Dendritic cell treated with granulocyte-macrophage colony-stimulating factor and Interleukin-4, amounts not matched to agents 40 ng/mL and 50 ng/mL, for 4 days (primary cell): ENCODE measurements around the gene RHOT2.

Experiments
- H3K27ac Mint-ChIP-seq: one replicate; pipeline ENCODE4 v1.8.0; 2022; ENCODE audit warnings: mild to moderate bottlenecking, mixed read lengths
- H3K27me3 Mint-ChIP-seq: one replicate; pipeline ENCODE4 v1.8.0; 2022; ENCODE audit warnings: mild to moderate bottlenecking, mixed read lengths
- H3K36me3 Mint-ChIP-seq: one replicate; pipeline ENCODE4 v1.8.0; 2022; ENCODE audit warnings: low read depth, mixed read lengths
- H3K4me1 Mint-ChIP-seq: one replicate; pipeline ENCODE4 v1.8.0; 2022; ENCODE audit warnings: low read depth, mixed read lengths
- H3K4me3 Mint-ChIP-seq: one replicate; pipeline ENCODE4 v1.8.0; 2022; ENCODE audit warnings: mild to moderate bottlenecking, moderate library complexity, mixed read lengths
- H3K9me3 Mint-ChIP-seq: one replicate; pipeline ENCODE4 v1.8.0; 2022; ENCODE audit warnings: mixed read lengths
- intact Hi-C: fragments of 100-400 bp; cut with micrococcal nuclease; formaldehyde crosslinking; loops from one replicate; pipeline ENCODE4 v1.15.0; 2022

The RHOT2 gene

GRCh38 chr16:667780-668518, at the start of gene RHOT2:
Gene RHOT2 (plus strand): TSS chr16:668132. CDS start chr16:668200, 68 bp downstream.
- intact Hi-C loops = loop anchor here (1.0 kb wide), 1 partner anchor 89 kb away; no protein-coding TSS in a partner anchor
- peak within 1 kb of the TSS; percentile 82 for H3K4me3 Mint-ChIP-seq
- H3K36me3 Mint-ChIP-seq = peaks cover 45% of the 10 kb centered on the region
- peaks cover 16% of the 10 kb centered on the region for H3K4me1 Mint-ChIP-seq
- no peaks in the 10 kb centered on the region for H3K27me3 Mint-ChIP-seq
- peak within 1 kb of the TSS; percentile 84 for H3K27ac Mint-ChIP-seq
- no peaks in the 10 kb centered on the region for H3K9me3 Mint-ChIP-seq

- intact Hi-C loops = no loop called here
- no peak overlapping the region for H3K27ac Mint-ChIP-seq
- no peaks in the 10 kb centered on the region for H3K9me3 Mint-ChIP-seq
- H3K4me3 Mint-ChIP-seq = no peak overlapping the region
- peaks cover 44% of the 10 kb centered on the region for H3K36me3 Mint-ChIP-seq
- no peaks in the 10 kb centered on the region for H3K27me3 Mint-ChIP-seq
- peaks cover 5% of the 10 kb centered on the region for H3K4me1 Mint-ChIP-seq
These were observed 48.3 kb upstream of the RHOT2 start for GRCh38 chr16:619476-620100.

- Mint-ChIP-seq H3K27me3 (no peaks in the 10 kb centered on the region), H3K36me3 (peaks cover 49% of the 10 kb centered on the region), H3K9me3 (no peaks in the 10 kb centered on the region), H3K4me1 (peaks cover 5% of the 10 kb centered on the region), H3K27ac (no peak overlapping the region), H3K4me3 (no peak overlapping the region)
- intact Hi-C loops = no loop called here
These were observed 47.0 kb upstream of the RHOT2 start for GRCh38 chr16:620700-621525.

GRCh38 chr16:621526-622105, 46.3 kb upstream of the RHOT2 start:
- H3K4me1 Mint-ChIP-seq = peaks cover 5% of the 10 kb centered on the region
- H3K4me3 Mint-ChIP-seq = no peak overlapping the region
- intact Hi-C loops = no loop called here
- H3K27me3 Mint-ChIP-seq = no peaks in the 10 kb centered on the region
- H3K9me3 Mint-ChIP-seq = no peaks in the 10 kb centered on the region
- peaks cover 56% of the 10 kb centered on the region for H3K36me3 Mint-ChIP-seq
- no peak overlapping the region for H3K27ac Mint-ChIP-seq

- Mint-ChIP-seq H3K4me3 (no peak overlapping the region), H3K4me1 (peaks cover 5% of the 10 kb centered on the region), H3K9me3 (no peaks in the 10 kb centered on the region), H3K27me3 (no peaks in the 10 kb centered on the region), H3K27ac (no peak overlapping the region), H3K36me3 (peaks cover 66% of the 10 kb centered on the region)
- intact Hi-C loops = no loop called here
These were observed 45.0 kb upstream of the RHOT2 start for GRCh38 chr16:622920-623280.

- H3K27me3 Mint-ChIP-seq = no peaks in the 10 kb centered on the region
- H3K4me3 Mint-ChIP-seq = no peak overlapping the region
- intact Hi-C loops = no loop called here
- no peak overlapping the region for H3K27ac Mint-ChIP-seq
- H3K36me3 Mint-ChIP-seq = peaks cover 66% of the 10 kb centered on the region
- peaks cover 5% of the 10 kb centered on the region for H3K4me1 Mint-ChIP-seq
- no peaks in the 10 kb centered on the region for H3K9me3 Mint-ChIP-seq
These were observed 43.3 kb upstream of the RHOT2 start for GRCh38 chr16:624526-625070.

- H3K4me3 Mint-ChIP-seq = no peak overlapping the region
- H3K4me1 Mint-ChIP-seq = peaks cover 5% of the 10 kb centered on the region
- intact Hi-C loops = no loop called here
- H3K27me3 Mint-ChIP-seq = no peaks in the 10 kb centered on the region
- H3K36me3 Mint-ChIP-seq = peaks cover 61% of the 10 kb centered on the region
- no peaks in the 10 kb centered on the region for H3K9me3 Mint-ChIP-seq
- H3K27ac Mint-ChIP-seq = no peak overlapping the region
These were observed 42.6 kb upstream of the RHOT2 start for GRCh38 chr16:625117-625976.

- intact Hi-C loops = no loop called here
- Mint-ChIP-seq H3K36me3 (peaks cover 54% of the 10 kb centered on the region), H3K4me3 (no peak overlapping the region), H3K4me1 (peaks cover 6% of the 10 kb centered on the region), H3K27ac (no peak overlapping the region), H3K9me3 (no peaks in the 10 kb centered on the region), H3K27me3 (peaks cover under 1% of the 10 kb centered on the region)
These were observed 41.8 kb upstream of the RHOT2 start for GRCh38 chr16:625977-626765.

GRCh38 chr16:626787-627453, 41.0 kb upstream of the RHOT2 start:
- intact Hi-C loops = no loop called here
- Mint-ChIP-seq H3K4me1 (peaks cover 4% of the 10 kb centered on the region), H3K4me3 (no peak overlapping the region), H3K27me3 (peaks cover 8% of the 10 kb centered on the region), H3K9me3 (no peaks in the 10 kb centered on the region), H3K36me3 (peaks cover 48% of the 10 kb centered on the region), H3K27ac (no peak overlapping the region)

- Mint-ChIP-seq H3K27ac (no peak overlapping the region), H3K9me3 (no peaks in the 10 kb centered on the region), H3K27me3 (peaks cover 8% of the 10 kb centered on the region), H3K4me1 (peaks cover 4% of the 10 kb centered on the region), H3K36me3 (peaks cover 49% of the 10 kb centered on the region), H3K4me3 (no peak overlapping the region)
- intact Hi-C loops = no loop called here
These were observed 40.3 kb upstream of the RHOT2 start for GRCh38 chr16:627454-628239.

- no peak overlapping the region for H3K4me3 Mint-ChIP-seq
- H3K36me3 Mint-ChIP-seq = peaks cover 57% of the 10 kb centered on the region
- peaks cover 8% of the 10 kb centered on the region for H3K27me3 Mint-ChIP-seq
- H3K9me3 Mint-ChIP-seq = no peaks in the 10 kb centered on the region
- peaks cover 4% of the 10 kb centered on the region for H3K4me1 Mint-ChIP-seq
- no peak overlapping the region for H3K27ac Mint-ChIP-seq
- intact Hi-C loops = no loop called here
These were observed 39.4 kb upstream of the RHOT2 start for GRCh38 chr16:628321-629061.
